H1 (cell line): Measurements from ENCODE around the gene FKBP2. TPM values are rescaled to one million over a fixed set of nuclear protein-coding genes. Genes with fewer than 3 reads are reported as not detected.

Experiments used
- CTCF ChIA-PET: fragments of 300-600 bp; sonication (Branson Sonifier 250); formaldehyde crosslinking; loops from one replicate; lab custom pipeline; 2021; ENCODE audit not compliant: partially characterized antibody; lab: Charles Lee
- POLR2A ChIA-PET: fragments of 300-600 bp; sonication (Branson Sonifier 250); formaldehyde crosslinking; loops from one replicate; lab custom pipeline; 2021; ENCODE audit warnings: inconsistent platforms; ENCODE audit not compliant: partially characterized antibody; lab: Charles Lee
- DNase-seq, 2 experiments: peaks; one replicate each; pipeline versions ENCODE4 v3.0.0 to v3.0.0-alpha.2; 2010 to 2022; ENCODE audit warnings: low spot score in 2 of 2, low read depth in 1 of 2, mixed read lengths in 1 of 2
- FAIRE-seq: peaks from 2 replicates; lab custom pipeline; 2011; peaks lifted over from hg19 to GRCh38; lab: Jason Lieb, UNC
- H2AFZ ChIP-seq: 2 replicates; pipeline ENCODE4 v1.8.1; 2012; ENCODE audit warnings: low read length, inconsistent platforms
- H2AK5ac ChIP-seq: 2 replicates; pipeline ENCODE4 v1.6.1; 2013; ENCODE audit warnings: low read depth, low read length
- H2BK120ac ChIP-seq: replicated peaks from 2 replicates; pipeline ENCODE3; 2013; ENCODE audit warnings: low read depth, low read length, inconsistent platforms
- H2BK12ac ChIP-seq: 2 replicates; pipeline ENCODE4 v1.6.1; 2013; ENCODE audit warnings: low read depth, low read length
- H2BK15ac ChIP-seq: 2 replicates; pipeline ENCODE4 v1.6.1; 2013; ENCODE audit warnings: low read length
- H2BK20ac ChIP-seq: 2 replicates; pipeline ENCODE4 v1.6.1; 2013; ENCODE audit warnings: low read length
- H2BK5ac ChIP-seq: 2 replicates; pipeline ENCODE4 v1.6.1; 2013; ENCODE audit warnings: low read depth, low read length
- H3K14ac ChIP-seq: 2 replicates; pipeline ENCODE4 v1.6.1; 2013; ENCODE audit warnings: inconsistent platforms; ENCODE audit not compliant: insufficient read length
- H3K18ac ChIP-seq: 2 replicates; pipeline ENCODE4 v1.6.1; 2013; ENCODE audit warnings: low read length; ENCODE audit errors: extremely low read depth
- H3K23ac ChIP-seq: 2 replicates; pipeline ENCODE4 v1.6.1; 2013; ENCODE audit warnings: inconsistent platforms; ENCODE audit not compliant: insufficient read length
- H3K23me2 ChIP-seq: 2 replicates; pipeline ENCODE4 v1.6.1; 2013; ENCODE audit warnings: low read depth, low read length
- H3K27ac ChIP-seq: 2 replicates; pipeline ENCODE4 v1.6.1; 2011; ENCODE audit warnings: low read depth, low read length, inconsistent platforms
- H3K27me3 ChIP-seq, 4 experiments: replicated peaks in 1 of 4; 1 replicate in 1 of 4; 2 replicates in 3 of 4; pipeline versions ENCODE4 v1.6.1 to v1.8.1; 2011 to 2013; ENCODE audit warnings: low read length in 3 of 4, mild to moderate bottlenecking in 3 of 4, inconsistent platforms in 2 of 4, mixed read lengths in 2 of 4, moderate library complexity in 1 of 4; ENCODE audit not compliant: control insufficient read depth in 3 of 4, insufficient read depth in 3 of 4; ENCODE audit errors: extremely low read depth in 1 of 4
- H3K36me3 ChIP-seq, 4 experiments: 2 replicates each; pipeline versions ENCODE4 v1.6.1 to v1.8.1; 2011 to 2013; ENCODE audit warnings: mild to moderate bottlenecking in 4 of 4, low read length in 3 of 4, moderate library complexity in 2 of 4, control low read depth in 1 of 4, inconsistent platforms in 1 of 4; ENCODE audit not compliant: insufficient read depth in 4 of 4, control insufficient read depth in 2 of 4
- H3K4ac ChIP-seq: replicated peaks from 2 replicates; pipeline ENCODE3; 2013; ENCODE audit warnings: low read length, low read depth, mixed read lengths, inconsistent platforms; ENCODE audit not compliant: insufficient read length
- H3K4me1 ChIP-seq, 4 experiments: replicated peaks in 1 of 4; 1 replicate in 1 of 4; 2 replicates in 3 of 4; pipeline versions ENCODE4 v1.6.1 to v1.8.1; 2011 to 2013; ENCODE audit warnings: low read length in 3 of 4, inconsistent platforms in 2 of 4, mixed read lengths in 1 of 4; ENCODE audit not compliant: insufficient read depth in 4 of 4, control insufficient read depth in 3 of 4
- H3K4me2 ChIP-seq, 2 experiments: 2 replicates each; pipeline versions ENCODE4 v1.6.1 to v1.8.1; 2011 to 2013; ENCODE audit warnings: low read depth in 2 of 2, low read length in 2 of 2, control low read depth in 1 of 2, inconsistent platforms in 1 of 2, mild to moderate bottlenecking in 1 of 2; ENCODE audit not compliant: insufficient read depth in 1 of 2
- H3K4me3 ChIP-seq, 4 experiments: fragments of 200-600, 300-600 bp in 1 of 4; sonication (generic), shearing (Covaris generic), sonication (Bioruptor Twin) in 1 of 4; 2 replicates each; pipeline versions ENCODE4 v1.5.1 to v1.8.1; 2011 to 2016; ENCODE audit warnings: low read length in 4 of 4, low read depth in 3 of 4, control low read depth in 2 of 4, inconsistent platforms in 2 of 4, mild to moderate bottlenecking in 2 of 4, mixed read lengths in 1 of 4, moderate library complexity in 1 of 4; ENCODE audit not compliant: insufficient read depth in 2 of 4; ENCODE audit errors: extremely low read depth in 1 of 4
- H3K56ac ChIP-seq: replicated peaks from 2 replicates; pipeline ENCODE3; 2013; ENCODE audit warnings: low read depth, mild to moderate bottlenecking, mixed read lengths, low read length, inconsistent platforms; ENCODE audit not compliant: insufficient read length
- H3K79me1 ChIP-seq: 2 replicates; pipeline ENCODE4 v1.6.1; 2013; ENCODE audit warnings: low read depth, low read length, control low read depth
- H3K79me2 ChIP-seq, 2 experiments: 2 replicates each; pipeline versions ENCODE4 v1.6.1 to v1.8.1; 2012 to 2013; ENCODE audit warnings: low read length in 2 of 2, mild to moderate bottlenecking in 2 of 2, inconsistent platforms in 1 of 2; ENCODE audit not compliant: insufficient read depth in 2 of 2, control insufficient read depth in 1 of 2
- H3K9ac ChIP-seq, 4 experiments: replicated peaks in 1 of 4; 1 replicate in 1 of 4; 2 replicates in 3 of 4; pipeline versions ENCODE4 v1.6.1 to v1.8.1; 2011 to 2013; ENCODE audit warnings: low read depth in 3 of 4, low read length in 3 of 4, control low read depth in 2 of 4, mild to moderate bottlenecking in 2 of 4, moderate library complexity in 2 of 4, inconsistent platforms in 1 of 4; ENCODE audit errors: extremely low read depth in 1 of 4
- H3K9me3 ChIP-seq, 2 experiments: 2 replicates each; pipeline versions ENCODE4 v1.6.1 to v1.8.1; 2012 to 2013; ENCODE audit warnings: mild to moderate bottlenecking in 2 of 2, moderate library complexity in 2 of 2, control low read depth in 1 of 2, inconsistent platforms in 1 of 2, low read depth in 1 of 2, low read length in 1 of 2, mixed read lengths in 1 of 2; ENCODE audit not compliant: insufficient read depth in 2 of 2
- H4K20me1 ChIP-seq, 2 experiments: replicated peaks in 1 of 2; 2 replicates each; pipeline versions ENCODE3 to v1.8.1; 2011 to 2013; ENCODE audit warnings: inconsistent platforms in 2 of 2, low read length in 2 of 2, mild to moderate bottlenecking in 1 of 2; ENCODE audit not compliant: insufficient read depth in 2 of 2, control insufficient read depth in 1 of 2
- H4K5ac ChIP-seq: 2 replicates; pipeline ENCODE4 v1.6.1; 2013; ENCODE audit warnings: low read length, low read depth, mixed read lengths, inconsistent platforms; ENCODE audit not compliant: insufficient read length
- H4K8ac ChIP-seq: 2 replicates; pipeline ENCODE4 v1.8.0; 2013; ENCODE audit warnings: mild to moderate bottlenecking, moderate library complexity, low read length, inconsistent platforms; ENCODE audit not compliant: insufficient read depth; ENCODE audit errors: extremely low read depth
- H4K91ac ChIP-seq: replicated peaks from 2 replicates; pipeline ENCODE3; 2013; ENCODE audit warnings: low read length, mixed read lengths, inconsistent platforms; ENCODE audit not compliant: insufficient read length
- CBX8 ChIP-seq: fragments of 300-800, 300-1000 bp; sonication (generic); IDR thresholded peaks from 2 replicates; pipeline ENCODE4 v1.7.1; 2016; ENCODE audit warnings: low read depth, low read length, borderline replicate concordance
- WGBS, 2 experiments: shearing (Covaris generic) in 1 of 2; methylation state at CpG; one replicate each; pipeline versions ENCODE4 v1.1.6 to v1.1.7; 2013 to 2015; ENCODE audit warnings: low lambda C conversion rate in 2 of 2, mixed read lengths in 2 of 2, inconsistent platforms in 1 of 2, low coverage in 1 of 2, missing lambda C conversion rate in 1 of 2; ENCODE audit not compliant: insufficient replicate concordance in 2 of 2, insufficient coverage in 1 of 2, insufficient read length in 1 of 2; ENCODE audit errors: extremely low coverage in 1 of 2, missing lambda C conversion rate in 1 of 2; 5-methylcytosine and 5-hydroxymethylcytosine counted together
- polyA plus RNA-seq, 7 experiments: library from polyadenylated mRNA; depleted of rRNA in 3 of 7; stranded (reverse) in 5 of 7; unstranded in 2 of 7; fragments of >200 nt in 5 of 7; fragments of 200-250 nt in 2 of 7; gene quantifications; 1 replicate in 5 of 7; 2 replicates in 1 of 7; 4 replicates in 1 of 7; pipeline versions ENCODE4 v1.2.1 to v1.2.3, GENCODE V29; 2011 to 2013; ENCODE audit warnings: missing spikeins in 2 of 7, mixed read lengths in 2 of 7
- total RNA-seq: library from RNA; stranded (reverse); fragmentation: NEBNext Ultra II Directional; extraction: Animal tissue kit (Norgen Biotek cat#: 25700); gene quantifications from 2 replicates; pipeline ENCODE4 v1.2.1, GENCODE V29; 2021

The FKBP2 gene
- total and polyA plus RNA-seq, 2 of the 8 experiments (the other 6 are each of a cell fraction or from before 2014, with no cell fraction given), result 41.7 to 52.5 TPM

GRCh38 chr11:64192434-64192833, 48.5 kb upstream of the FKBP2 start:
- no peak overlapping the region for H3K14ac ChIP-seq
- no peak overlapping the region for H3K4me3 ChIP-seq
- H2AK5ac ChIP-seq, result no peak overlapping the region
- ChIA-PET POLR2A (interaction anchor here (0.6 to 12.4 kb wide), 5 partner anchors 14 to 112 kb away, joined by 3 to 186 read pairs (median 4); partner anchors contain the start of genes ESRRA and FERMT3), CTCF (interaction anchor here (1.4 to 4.0 kb wide), 3 partner anchors 13 to 51 kb away, joined by 3 to 30 read pairs (median 5); partner anchors contain the start of gene FERMT3)
- no peaks in the 10 kb centered on the region for H3K23me2 ChIP-seq
- peaks cover 18 to 28% of the 10 kb centered on the region in 2 experiments for H4K20me1 ChIP-seq
- H3K9me3 ChIP-seq, result no peaks in the 10 kb centered on the region
- no peak overlapping the region for H3K4me2 ChIP-seq
- DNase-seq, result no peak
- no peaks in the 10 kb centered on the region for H3K27me3 ChIP-seq
- no peak overlapping the region for H3K56ac ChIP-seq
- H2BK120ac ChIP-seq, result no peak overlapping the region
- H3K18ac ChIP-seq, result no peak overlapping the region
- H3K79me2 ChIP-seq, result peaks cover 12 to 15% of the 10 kb centered on the region in 2 experiments
- no peak for FAIRE-seq
- no peak overlapping the region for H4K5ac ChIP-seq
- peaks cover 32 to 61% (median 50%) of the 10 kb centered on the region in 4 experiments for H3K36me3 ChIP-seq
- peaks cover 11% of the 10 kb centered on the region for H3K79me1 ChIP-seq
- H2BK20ac ChIP-seq, result no peak overlapping the region
- H3K4me1 ChIP-seq, result peaks cover 0 to 2% (median 0%) of the 10 kb centered on the region in 4 experiments; a peak in 1 of 7 replicates
- H2BK12ac ChIP-seq, result no peak overlapping the region
- no peak overlapping the region for H2BK5ac ChIP-seq
- WGBS, 2 experiments, result 94% methylated on average over 5 of the region's 5 CpGs; no CpG with 5 or more reads in 1 of the 2 experiments
- no peak overlapping the region for H3K27ac ChIP-seq
- H3K9ac ChIP-seq, result no peak overlapping the region
- no peak overlapping the region for H2BK15ac ChIP-seq
- H2AFZ ChIP-seq, result no peak overlapping the region
- H3K23ac ChIP-seq, result no peak overlapping the region
- no peak overlapping the region for H3K4ac ChIP-seq
- H4K8ac ChIP-seq, result no peak overlapping the region
- H4K91ac ChIP-seq, result no peak overlapping the region
- TF ChIP-seq CBX8, result no peak
